GM19463 (cell line): ENCODE results near the gene FCER1A.

Experiments
- ATAC-seq: cut with Tn5 transposase; IDR thresholded peaks from one replicate; pipeline ENCODE4 v1.9.1; 2021; ENCODE audit warnings: mild to moderate bottlenecking, moderate library complexity; ENCODE audit not compliant: unreplicated experiment

The FCER1A gene

DNA sequence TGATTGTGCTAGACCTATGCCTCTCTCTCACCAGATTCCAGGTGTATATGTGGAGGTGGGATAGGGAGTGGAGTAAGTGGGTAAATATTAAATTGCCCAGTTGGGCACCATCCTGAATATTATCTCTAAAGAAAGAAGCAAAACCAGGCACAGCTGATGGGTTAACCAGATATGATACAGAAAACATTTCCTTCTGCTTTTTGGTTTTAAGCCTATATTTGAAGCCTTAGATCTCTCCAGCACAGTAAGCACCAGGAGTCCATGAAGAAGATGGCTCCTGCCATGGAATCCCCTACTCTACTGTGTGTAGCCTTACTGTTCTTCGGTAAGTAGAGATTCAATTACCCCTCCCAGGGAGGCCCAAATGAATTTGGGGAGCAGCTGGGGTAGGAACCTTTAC is at the start of gene FCER1A:
Gene FCER1A, plus strand, starts transcription at position 242 of the 400 bp plus-strand sequence. Its CDS starts 29 bp downstream, at position 271.
- ATAC-seq = no peak

DNA sequence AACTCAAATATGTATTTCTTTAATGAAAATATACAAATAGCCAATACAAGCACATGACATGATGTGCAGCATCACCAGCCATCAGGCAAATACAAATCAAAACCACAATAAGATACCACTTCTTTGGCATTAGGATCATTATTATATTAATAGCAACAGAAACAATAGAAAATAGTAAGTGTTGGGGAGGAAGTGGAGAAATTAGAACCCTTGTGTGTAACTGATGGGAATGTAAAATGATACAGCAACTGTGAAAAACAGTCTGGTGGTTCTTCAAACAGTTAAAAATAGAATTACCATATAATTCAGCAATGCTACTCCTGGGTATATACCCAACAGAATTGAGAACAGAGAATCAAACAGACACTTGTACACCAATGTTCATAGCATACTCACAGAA is 40.8 kb upstream of the FCER1A start:
- ATAC-seq = no peak

DNA sequence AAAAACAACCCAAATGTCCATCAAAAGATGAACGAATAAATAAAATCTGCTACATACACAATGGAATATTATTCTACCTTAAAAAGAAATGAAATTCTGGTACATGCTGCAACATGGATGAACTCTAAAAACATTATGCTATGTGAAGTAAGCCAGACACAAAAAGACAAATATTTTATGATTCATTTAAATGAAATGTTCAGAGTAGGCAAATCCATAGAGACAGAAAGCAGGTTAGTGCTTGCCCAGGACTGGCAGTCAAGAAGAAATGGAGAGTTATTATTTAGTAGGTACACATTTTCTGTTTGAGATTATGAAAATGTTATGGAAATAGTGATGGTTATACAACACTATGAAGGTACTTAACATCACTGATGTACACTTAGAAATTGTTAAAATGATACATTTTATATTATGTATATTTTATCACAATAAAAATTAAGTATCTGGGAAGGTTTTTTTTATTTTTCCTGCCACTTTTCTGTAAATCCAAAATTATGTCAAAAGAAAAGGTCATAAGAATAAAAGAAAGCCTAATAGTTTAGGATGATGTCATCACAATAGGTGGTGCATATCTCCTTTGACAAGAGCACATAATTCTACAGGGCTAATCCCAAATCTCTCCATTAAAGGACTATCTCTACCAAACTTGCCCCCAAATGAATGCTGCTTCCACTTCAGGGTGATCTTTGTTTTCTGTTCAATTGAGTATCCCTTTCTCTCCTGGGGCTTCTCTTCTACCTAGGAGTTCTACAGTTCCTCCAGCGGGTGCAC is 40.2 kb upstream of the FCER1A start:
- ATAC-seq = no peak

DNA sequence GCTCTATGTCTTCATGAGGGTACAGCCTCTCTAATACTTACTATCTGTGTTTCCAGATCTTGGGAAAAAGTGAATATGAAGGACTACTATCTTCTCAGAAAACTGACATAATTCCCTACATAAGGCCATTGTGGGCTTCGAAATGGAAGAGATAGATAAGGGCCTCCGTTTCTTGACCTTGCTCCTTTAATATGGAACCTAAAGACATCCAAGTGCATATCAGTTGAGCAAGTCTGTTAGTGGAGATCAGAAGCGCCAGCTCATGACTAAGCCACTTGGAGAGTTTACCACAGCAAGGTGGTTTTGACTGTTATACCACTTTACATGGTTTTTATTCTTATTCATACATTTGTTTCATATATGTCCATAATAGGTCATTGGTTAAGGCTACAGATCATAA is 35.3 kb upstream of the FCER1A start:
- ATAC-seq = no peak

DNA sequence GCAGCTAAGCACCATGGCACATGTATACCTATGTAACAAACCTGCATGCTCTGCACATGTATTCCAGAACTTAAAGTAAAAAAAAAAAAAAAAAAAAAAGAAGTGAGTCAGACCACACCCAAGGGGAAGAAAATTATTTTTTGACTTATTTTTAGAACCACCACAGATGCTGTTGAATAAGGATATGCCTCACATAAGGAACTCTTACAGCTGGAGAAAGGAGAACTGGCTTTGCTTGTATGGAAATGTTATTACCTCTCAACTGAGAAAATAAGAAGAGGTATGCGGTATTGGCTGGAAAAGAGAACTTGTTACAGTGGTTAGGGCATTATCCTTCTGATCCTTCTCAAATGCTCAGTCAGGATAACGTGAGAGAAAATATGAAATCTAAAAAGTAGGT is 27.5 kb upstream of the FCER1A start:
- ATAC-seq = no peak

DNA sequence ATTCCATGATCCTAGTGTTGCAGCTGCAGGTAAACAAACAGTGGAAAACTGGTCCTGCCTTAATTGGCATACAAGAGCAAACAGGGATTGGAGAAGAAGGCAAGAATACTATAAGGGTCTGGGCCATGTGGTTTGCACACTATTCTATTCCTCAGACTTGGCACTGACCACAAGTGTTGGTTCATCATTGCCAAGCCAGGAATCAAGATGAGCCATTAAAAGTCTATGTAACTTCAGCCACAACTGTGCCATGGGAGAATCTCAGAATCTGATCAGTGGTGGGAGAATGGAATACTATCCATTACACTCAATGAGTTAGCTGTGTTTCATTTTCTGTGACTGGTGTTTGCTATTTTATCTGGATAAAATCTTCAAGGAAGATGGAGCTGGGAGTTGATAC is 26.2 kb upstream of the FCER1A start:
- ATAC-seq = no peak

DNA sequence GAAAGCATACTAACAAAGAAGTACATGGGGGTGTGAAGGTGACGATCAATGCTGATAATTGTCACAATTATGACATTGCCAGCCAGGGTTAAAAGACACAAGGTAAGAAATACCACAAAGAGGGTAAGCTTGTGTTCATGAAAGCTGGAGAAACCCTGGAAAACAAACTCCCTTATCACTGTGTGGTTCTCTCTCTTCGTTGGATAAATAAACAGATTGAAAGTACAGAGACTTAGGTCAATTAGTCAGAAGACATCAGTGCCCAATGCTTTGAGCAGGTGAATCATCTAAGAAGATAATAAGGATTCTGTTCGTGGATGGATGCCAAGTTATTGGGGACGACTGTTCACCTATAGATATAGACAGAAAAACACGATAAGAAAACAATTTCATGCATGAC is 22.4 kb upstream of the FCER1A start:
- no peak for ATAC-seq

DNA sequence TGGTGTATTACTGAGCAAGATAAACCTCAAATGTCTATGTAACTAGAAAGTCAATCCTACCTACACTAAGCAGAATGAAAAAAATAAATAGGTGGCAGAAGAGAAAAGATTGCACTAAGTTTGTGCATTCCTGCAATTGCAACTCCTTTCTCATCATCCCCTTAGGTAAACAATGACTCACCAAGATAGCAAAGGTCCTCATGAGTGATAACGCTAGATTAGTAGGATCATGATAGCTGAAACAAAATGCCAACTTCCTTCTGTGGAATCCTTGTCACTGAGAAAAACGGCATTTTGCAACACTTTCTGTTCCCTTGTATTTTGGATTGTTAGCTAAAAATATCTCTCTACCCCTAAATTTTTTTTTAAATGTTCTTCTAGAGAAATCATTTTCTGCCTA is 20.0 kb upstream of the FCER1A start:
- no peak for ATAC-seq

DNA sequence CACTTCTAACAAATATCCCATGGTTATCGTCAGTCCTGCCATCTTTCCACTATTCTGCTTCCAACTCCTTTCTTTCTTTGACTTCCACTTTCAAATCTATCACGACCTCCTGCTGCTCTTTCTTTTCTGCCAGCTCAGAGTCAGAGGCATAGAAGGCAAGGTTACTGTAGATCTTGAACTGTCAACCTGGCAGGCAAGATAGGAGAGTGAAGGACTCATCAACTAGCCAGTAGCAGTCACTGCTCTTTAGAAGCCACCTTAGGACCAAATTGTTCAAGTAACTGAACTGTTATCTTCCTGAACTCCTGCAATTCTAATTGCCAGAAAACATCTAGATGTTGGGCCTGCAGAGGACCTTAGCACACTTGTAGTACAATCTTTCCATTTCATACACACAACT is 13.1 kb upstream of the FCER1A start:
- ATAC-seq = no peak

DNA sequence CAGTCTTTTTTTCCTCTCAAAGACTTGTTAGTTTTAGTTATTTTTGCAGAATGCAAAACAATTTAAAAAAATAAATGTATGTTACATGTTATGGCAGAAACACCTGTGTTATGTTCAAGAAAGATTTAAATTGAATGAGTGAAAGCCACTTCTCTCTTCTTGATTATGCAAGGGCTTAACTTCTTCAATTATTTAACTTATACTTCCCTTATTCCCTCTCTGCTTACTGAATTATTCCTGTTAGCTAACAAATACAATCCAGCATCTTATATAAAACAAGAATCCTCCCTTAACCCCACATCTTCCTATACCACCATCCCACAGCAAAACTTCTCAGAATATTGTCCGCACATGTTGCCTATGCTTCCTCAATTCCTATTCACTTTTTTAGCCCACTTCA is 10.7 kb upstream of the FCER1A start:
- no peak for ATAC-seq

DNA sequence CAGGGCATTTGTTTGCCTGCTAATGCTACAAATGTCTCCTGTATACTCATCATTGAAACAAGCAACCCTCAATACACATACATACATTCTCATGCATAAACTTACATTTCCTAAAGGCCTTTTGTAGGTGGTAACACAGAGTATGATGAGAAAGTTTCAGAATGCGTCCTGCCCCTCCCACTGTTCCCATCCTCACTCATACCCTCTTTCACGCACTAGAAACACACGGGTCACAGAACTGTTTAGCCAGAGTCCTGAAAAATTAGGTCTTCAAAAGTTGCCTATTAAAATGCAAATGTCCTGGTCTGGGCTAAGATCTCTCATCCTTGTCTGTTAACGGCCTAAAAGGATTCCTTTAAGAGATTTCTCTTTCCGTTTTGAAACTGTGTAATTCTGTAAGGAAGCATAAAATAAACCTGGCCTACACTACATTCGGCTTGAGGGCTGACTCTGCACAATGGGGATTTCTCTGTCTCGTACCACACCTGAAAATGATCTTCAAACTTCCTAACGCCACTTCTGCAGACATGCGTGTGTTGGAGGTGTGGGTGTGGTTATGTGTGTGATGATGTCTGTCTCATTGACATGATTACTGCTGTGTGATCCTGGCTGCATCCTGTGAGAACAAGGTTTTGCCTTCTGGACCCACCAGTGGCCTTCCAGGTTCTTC is 5.3 kb upstream of the FCER1A start:
- no peak for ATAC-seq

DNA sequence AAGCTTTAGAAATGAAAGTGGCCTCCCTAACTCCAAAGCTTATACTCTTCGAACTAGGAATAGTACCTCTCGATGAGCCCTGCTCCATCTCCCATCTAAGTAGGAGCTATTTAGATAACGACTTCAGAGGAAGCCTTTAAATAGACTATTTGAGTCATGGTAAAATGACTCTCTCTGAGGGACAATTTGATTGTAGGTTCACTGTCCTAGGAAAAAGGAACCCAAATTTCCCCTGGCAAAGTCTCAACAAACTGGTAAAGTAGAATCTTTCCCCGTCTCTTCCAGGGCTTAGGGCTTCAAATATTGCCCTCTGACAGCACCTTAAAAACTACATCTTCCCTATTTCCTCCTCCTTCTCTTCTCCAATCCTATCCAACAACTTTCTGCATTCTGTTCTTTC is 2.0 kb upstream of the FCER1A start:
- no peak for ATAC-seq

DNA sequence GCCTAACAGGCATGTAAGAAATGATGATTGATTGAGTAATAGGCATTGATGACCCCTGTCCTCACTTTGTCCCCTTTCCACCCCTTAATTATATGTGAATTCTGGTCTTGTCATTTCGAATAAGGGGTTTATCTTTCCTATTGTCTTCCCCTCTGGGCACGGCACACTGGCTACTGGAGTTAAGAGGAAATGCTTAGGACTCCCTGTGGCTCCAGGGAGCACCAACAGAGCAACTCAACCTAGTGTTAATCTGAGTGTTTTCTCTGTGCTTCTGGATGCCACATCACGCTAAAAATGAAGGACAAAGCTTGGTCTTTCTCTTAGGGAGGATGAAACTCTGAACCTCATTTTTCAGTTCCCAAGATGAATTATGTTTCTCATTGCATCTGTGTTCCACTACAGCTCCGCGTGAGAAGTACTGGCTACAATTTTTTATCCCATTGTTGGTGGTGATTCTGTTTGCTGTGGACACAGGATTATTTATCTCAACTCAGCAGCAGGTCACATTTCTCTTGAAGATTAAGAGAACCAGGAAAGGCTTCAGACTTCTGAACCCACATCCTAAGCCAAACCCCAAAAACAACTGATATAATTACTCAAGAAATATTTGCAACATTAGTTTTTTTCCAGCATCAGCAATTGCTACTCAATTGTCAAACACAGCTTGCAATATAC is 5.3 kb downstream of the FCER1A start:
- no peak for ATAC-seq

DNA sequence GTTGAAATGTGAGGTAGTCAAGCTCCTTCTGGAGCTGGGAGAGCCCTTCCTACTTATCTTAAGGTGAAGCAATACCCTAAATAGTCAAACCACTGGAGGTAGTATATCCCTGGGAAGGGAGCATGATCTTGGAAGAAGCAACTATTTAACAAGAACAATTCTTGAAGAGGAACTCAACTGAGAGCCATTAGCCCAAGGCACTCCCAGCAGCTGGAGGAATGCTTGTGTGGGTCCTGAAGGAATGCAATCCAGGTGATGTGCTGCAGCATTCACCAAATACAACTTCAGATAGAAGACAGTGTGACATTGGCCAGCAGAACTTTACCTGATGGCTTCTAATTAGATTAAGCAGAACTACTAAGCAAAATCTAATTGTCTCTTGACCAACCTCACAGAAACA is 9.5 kb downstream of the FCER1A start:
- ATAC-seq = no peak

DNA sequence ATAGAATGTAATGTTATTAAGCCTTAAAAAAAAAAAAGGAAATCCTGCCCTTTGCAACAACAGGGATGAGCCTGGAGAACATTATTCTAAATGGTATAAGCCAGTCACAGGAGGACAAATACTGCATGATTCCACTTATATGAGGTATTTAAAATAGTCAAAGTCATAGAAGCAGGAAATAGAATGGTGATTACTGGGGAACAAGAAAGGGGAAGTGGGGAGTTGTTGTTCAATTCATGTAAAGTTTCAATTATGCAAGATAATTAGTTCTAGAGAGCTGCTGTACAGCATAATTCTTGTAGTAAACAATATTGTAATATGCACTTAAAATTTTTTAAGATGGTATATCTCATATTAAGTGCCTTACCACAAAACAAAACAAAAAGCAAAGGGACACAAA is 13.2 kb downstream of the FCER1A start:
- no peak for ATAC-seq

DNA sequence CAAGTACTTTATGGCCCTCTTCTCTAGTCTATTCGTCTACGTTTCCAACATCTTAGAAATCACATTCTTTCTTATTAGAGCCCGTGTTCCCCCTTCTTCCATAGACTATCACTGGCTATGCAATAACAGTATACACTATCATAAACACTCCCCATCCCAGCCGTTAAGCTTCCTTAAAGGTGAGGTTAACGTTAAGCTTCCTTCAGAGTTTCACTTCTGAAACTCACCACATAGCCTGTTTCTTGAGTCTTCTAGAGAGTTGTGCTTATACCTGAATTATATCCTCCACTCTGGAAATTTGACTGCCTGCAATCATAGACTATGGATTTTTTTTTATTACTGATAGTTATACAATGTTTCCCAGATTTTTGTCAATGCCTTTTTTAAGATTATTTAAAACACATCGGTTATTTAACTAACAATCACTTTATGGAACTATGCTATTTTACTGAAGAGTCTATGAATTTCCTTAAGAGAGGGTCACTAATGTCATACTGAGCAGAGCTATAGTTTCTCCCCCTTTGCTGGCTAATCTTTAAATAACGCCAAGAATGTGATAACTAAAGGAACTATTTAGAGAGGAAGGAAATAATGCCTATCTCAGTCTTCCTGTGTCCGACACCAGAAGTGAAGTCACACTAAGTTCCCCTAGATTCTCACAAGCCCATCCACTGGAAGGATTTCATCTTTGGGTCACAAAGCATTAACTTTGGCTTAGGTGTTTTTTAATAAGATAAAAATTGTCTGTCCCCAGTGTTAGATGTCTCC is 16.8 kb downstream of the FCER1A start:
- no peak for ATAC-seq

DNA sequence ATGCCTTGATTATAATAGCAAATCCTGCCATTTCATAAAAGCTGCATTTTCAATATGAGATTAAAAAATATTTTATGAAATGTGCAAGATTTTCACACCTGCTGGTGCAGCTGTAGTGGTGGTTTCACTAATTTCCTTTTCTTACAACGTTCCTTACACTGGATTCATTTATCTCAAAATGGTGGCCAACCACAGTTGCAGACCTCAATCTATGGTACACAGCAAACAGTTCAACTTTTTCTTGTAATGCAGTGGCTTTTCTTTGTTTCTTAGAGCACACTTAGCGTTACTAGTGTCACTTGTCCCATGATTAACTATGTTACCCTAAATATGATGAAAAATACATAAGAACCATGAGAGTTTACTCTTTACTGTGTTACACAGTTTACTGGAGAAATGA is 32.7 kb downstream of the FCER1A start:
- ATAC-seq = no peak

DNA sequence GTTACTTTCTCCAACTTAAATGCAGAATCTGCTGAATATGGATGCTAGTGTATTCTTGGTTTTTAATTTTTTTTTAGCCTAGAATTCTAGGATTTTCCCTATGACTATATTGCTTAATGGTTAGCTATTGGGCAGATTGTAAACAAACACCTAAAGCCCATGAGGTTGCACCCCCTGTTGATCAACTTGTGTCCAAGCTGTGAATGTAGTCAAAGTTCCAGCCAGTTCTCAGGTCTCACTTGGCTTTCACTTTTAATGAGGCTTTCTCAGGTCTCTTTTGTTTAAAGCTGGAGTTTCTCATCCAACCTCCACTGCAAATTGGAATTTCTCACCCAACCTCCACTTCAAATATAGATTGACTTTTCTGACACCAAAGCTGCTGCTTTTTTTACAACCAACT is 35.9 kb downstream of the FCER1A start:
- no peak for ATAC-seq

DNA sequence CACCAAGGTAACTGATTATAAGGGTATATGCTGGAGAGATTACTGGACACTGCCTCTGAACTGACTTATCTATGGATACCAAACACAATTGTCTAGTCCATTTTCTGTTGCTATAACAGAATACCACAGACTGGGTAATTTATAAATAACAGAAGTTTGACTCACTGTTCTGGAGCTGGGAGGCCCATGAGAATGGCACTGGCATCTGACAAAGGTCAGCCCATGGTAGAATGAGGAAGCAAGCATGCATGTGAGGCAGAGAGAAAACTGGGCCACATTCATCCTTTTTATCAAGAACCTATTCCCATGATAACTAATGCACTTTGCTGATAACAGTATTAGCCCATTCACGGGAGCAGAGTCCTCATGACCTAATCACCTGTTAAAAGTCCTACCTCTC is 37.4 kb downstream of the FCER1A start:
- ATAC-seq = no peak

DNA sequence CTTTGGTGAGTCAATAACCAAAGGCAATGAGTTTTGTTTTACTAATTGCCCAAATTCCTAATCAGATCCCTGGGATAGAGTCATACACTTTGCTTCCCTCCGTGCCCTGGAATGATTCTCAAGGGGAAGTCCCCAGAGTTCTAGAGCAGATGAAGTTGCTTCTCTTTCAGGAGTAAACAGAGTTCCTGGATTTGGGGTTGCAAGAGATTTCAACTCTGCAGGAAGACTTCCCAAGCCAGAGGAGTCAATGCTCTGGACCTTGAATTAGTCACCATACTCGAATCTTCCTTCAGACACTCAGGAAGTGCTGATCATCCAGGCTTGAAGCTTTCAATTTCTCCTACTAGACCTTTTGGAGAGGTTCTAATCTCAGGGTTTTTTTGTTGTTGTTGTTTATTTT is 39.6 kb downstream of the FCER1A start:
- no peak for ATAC-seq

DNA sequence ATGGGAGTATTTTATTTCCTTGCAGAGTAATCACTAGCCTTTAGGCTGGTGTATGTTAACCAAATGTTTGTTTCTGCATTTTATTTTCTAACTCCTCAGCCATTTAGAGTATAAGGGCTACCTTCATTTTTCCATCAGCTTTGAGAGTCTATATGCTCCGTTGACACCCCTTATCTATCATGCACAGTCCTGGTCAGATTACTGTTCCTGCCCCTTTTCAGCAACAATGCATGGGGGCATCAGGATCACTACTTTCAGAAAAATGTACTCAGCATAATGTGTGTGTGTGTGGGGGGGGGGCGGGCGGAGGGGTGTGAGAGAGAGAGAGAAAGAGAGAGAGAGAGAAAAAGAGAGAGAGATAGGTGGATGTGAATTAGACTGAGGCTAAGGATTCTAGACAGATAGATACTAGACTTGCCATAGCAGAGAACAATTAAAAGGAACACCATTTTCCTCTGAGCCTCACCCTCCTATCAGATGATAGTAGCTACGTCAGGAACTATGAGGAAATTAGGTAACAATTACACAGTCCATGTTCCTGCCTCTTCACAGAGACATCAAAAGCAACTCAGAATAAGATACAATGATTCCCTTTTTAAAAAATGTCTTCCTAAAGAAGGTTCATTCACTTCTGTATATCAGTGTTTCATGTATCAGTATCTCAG is 40.8 kb downstream of the FCER1A start:
- no peak for ATAC-seq
